Head of caudate nucleus (tissue), 42 donors: Measurements from ENCODE around the gene HES3.

ENCODE experiments used
- DNase-seq, 42 donors: peaks; one replicate each; pipeline versions ENCODE4 v3.0.0 to v3.0.0-alpha.2; 2020 to 2021; ENCODE audit warnings: mixed read lengths in 7 of 42
- intact Hi-C: fragments of 100-400 bp; cut with DNase I; formaldehyde crosslinking; loops from one replicate; pipeline ENCODE4 v1.15.0; 2022

Gene HES3

GRCh38 chr1:6271554-6271953, 27.6 kb downstream of the HES3 start:
- DNase-seq: no peak
- intact Hi-C loops: no loop called here

- intact Hi-C loops: no loop called here
- no peak for DNase-seq
Measured at GRCh38 chr1:6272452-6272851, 28.5 kb downstream of the HES3 start.

- intact Hi-C loops: no loop called here
- no peak for DNase-seq
Measured at GRCh38 chr1:6272868-6273267, 28.9 kb downstream of the HES3 start.

- intact Hi-C loops: no loop called here
- peak; percentile 57 to 94 (median 80) for DNase-seq
Measured at GRCh38 chr1:6273380-6273891, 29.5 kb downstream of the HES3 start.

GRCh38 chr1:6274102-6274501, 30.1 kb downstream of the HES3 start:
- no peak for DNase-seq
- intact Hi-C loops: no loop called here

GRCh38 chr1:6274622-6275139, 30.7 kb downstream of the HES3 start:
- no peak for DNase-seq
- intact Hi-C loops: no loop called here

- intact Hi-C loops: no loop called here
- peak in 27 of 42 donors; percentile 20 to 76 (median 37) for DNase-seq
Measured at GRCh38 chr1:6275826-6276782, 32.1 kb downstream of the HES3 start.

GRCh38 chr1:6276811-6277555, 33.0 kb downstream of the HES3 start:
- no peak for DNase-seq
- intact Hi-C loops: no loop called here

- DNase-seq: no peak
Measured at GRCh38 chr1:6278263-6278662, 34.3 kb downstream of the HES3 start.

GRCh38 chr1:6279066-6279465, 35.1 kb downstream of the HES3 start:
- no peak for DNase-seq

More at GRCh38 chr1:6278263-6278662, 34.3 kb downstream of the HES3 start:
- intact Hi-C loops: no loop called here

GRCh38 chr1:6279613-6280383, 35.8 kb downstream of the HES3 start:
- intact Hi-C loops: no loop called here
- no peak for DNase-seq

More at GRCh38 chr1:6279066-6279465, 35.1 kb downstream of the HES3 start:
- intact Hi-C loops: no loop called here

- no peak for DNase-seq
- intact Hi-C loops: no loop called here
Measured at GRCh38 chr1:6280761-6281451, 36.9 kb downstream of the HES3 start.

- intact Hi-C loops: no loop called here
- no peak for DNase-seq
Measured at GRCh38 chr1:6281511-6282402, 37.8 kb downstream of the HES3 start.

GRCh38 chr1:6282577-6283270, 38.7 kb downstream of the HES3 start:
- DNase-seq: no peak
- intact Hi-C loops: no loop called here

GRCh38 chr1:6285336-6285735, 41.4 kb downstream of the HES3 start:
- intact Hi-C loops: no loop called here
- DNase-seq: no peak

GRCh38 chr1:6286266-6286665, 42.3 kb downstream of the HES3 start:
- intact Hi-C loops: no loop called here
- no peak for DNase-seq

GRCh38 chr1:6287029-6287428, 43.0 kb downstream of the HES3 start:
- intact Hi-C loops: no loop called here
- DNase-seq: no peak
